ENCODE data around the gene ARL8A.
A peak's percentile ranks its signal among the peaks of the same experiment; 100 is the strongest.
"Not testable (repeated sequence)": the region's sequence is repeated elsewhere in the genome, so short reads cannot be mapped to it uniquely, and the experiment has no call there.

ARL8A gene

DNA sequence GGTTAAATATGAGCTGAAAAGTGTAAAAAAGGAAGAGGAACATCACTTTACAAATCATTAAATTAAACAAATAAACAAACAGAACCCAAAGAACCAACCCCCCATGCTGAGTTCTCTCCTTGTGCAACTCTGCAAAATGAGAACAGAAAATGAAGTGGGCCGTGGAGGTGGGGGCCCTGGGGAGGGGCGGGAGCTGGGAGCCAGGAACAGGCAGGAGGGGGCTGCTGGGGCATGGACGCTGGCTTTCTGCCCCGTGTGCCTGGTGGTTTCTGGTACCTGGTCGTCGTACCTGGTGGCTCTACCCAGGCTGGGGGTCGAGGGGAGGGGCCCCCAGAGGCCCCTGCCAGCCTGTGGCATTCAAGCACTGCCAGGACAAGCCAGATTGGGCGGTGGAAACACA is 11.0 kb downstream of the ARL8A start:
- no peak for DNase-seq

DNA sequence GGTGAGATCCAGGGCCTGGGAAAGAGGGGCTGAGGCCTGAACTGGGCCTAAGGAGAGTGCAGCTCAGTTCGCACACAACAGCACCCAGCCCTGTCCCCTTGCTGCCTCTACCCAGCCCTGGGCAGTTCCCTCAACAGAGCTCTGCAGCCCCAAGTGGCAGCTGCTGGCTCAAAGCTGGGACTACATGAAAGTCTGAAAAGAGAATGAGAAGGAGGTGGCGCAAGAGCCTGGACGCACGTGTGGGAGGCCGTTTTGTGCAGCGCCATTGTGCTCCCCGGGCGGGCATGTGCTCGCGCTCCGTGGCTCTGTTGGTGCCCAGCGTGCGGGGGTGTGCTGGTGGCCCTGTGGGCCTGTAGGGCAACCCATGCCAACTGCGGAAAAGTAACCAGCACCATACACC is 11.5 kb downstream of the ARL8A start:
- no peak for DNase-seq

DNA sequence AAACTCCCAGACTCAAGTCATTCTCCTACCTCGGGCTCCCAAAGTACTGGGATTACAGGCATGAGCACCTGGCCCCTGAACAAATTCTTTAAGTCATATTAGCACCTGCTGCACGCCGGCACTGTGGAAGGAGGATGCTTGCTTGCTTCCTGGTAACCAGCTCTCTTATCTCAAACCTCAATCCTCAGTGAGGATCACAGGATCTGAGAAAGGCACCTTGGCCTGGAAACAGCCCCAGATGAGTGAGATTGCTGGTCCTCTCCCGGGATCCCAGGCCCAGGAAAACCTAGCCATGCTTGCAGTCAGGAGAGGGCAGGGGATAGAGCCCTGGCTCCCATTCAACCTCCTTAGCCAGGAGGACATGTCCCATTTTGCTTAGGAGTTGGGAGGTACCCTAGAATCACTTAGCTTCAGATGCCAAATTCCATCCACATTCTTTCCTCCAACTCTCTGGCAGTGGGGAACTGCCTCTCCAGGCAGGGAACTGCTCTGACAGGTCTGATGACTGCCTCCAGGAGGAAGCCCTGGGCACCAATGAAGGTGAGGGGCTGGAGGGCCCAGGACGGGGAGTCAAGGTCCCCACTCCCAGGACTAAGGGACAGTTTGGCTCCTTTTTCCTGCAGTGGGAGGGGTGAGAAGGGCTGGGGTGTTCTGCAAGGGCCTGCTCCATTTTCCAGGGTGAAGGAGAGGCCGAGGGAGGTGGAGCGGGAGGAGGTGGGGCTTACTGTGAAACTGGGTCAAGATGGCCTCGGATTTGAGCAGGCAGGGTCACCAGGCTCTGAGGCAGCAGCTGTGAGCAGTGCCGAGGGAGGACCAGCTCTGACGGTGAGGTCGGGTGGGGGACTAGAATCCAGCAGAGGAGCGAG is 12.3 kb downstream of the ARL8A start:
- DNase-seq: no peak

DNA sequence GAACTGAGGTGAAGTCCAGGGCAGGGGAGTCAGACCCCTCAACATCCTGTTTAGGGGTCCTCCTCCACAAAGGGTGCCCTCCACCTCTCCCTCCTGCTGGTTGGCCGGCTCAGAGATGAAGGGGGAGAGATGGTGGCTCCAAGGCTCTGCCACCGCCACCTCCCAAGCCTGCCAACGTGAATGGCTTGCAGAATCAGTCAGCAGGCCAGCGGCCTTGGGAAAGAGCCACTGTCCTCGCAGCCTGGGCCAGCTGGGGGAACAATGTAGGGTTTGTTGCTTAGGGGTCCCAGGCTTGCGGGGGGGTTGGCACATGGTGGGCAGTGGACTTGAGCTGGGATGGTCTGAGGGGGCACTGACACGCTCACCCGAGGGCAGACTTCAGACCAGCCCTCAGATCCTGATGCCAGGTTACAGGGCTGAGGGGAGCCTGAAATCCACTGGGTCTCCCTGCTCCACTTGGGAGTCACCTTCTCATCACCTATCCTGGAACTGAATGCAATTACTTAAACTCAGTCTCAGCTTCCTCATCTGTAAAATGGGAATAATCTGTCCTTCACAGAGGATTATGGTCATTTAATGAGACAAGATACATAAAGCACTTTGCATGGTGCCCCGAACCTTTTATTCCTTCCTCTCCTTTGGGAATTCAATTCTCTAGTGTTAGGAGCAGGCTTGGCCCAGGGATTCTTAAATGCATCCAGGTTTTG is 13.6 kb downstream of the ARL8A start:
- no peak for DNase-seq

DNA sequence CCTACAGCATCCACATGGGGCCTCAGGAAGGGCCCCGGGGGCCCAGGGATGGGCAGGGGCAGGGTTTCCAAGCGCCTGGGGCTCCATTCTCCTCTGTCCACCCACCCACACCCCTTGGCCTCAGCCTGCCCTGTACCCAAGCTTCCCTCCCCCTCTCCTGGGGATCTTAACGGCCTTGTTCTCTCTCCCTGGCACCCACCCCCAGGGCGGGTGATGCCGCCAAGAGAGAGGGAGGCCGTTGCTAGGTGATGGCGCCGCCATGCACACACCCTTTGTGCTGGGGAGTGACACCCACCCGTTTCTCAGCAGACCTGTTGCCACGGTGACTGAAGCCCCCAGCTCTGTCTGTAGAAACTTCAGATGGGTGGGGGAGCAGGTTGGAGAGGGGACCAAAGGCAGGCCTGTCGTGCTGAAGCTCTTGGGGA is 14.2 kb downstream of the ARL8A start:
- no peak for DNase-seq

GRCh38 chr1:202129453-202130296 is 14.9 kb downstream of the ARL8A start:
- DNase-seq: no peak

- no peak for DNase-seq
Measured at GRCh38 chr1:202127836-202128622, 16.5 kb downstream of the ARL8A start.

DNA sequence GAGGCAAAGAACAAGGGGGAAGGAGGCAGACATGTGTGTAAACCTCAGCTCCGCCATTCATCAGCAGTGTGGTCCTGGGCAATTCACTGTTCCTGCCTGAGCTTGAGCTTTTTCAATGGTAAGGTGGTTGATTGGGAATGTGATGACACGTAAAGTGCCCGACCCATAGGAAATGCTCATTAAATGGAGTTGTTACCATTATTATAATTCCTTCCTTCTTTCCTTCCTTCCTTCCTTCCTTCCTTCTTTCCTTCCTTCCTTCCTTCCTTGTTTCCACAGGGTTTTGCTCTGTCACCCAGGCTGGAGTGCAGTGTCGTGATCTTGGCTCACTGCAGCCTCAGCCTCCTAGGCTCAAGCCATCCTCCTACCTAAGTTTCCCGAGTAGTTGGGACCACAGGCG is 17.5 kb downstream of the ARL8A start:
- DNase-seq: no peak

GRCh38 chr1:202126426-202126825 is 18.1 kb downstream of the ARL8A start:
- no peak for DNase-seq

DNA sequence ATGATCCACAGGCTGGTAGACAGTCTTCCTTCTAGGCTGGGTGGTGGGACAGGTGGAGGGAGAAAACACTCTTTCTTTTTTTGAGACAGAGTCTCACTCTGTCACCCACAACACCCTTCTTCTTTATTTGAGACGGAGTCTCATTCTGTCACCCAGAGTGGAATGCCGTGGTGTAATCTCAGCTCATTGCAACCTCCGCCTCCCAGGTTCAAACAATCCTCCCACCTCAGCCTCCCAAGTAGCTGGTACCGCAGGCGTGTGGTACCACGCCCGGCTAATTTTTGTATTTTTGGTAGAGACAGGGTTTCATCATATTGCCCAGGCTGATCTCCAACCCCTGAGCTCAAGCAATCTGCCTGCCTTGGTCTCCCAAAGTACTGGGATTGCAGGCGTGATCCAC is 18.9 kb downstream of the ARL8A start:
- no peak for DNase-seq

GRCh38 chr1:202124142-202124541 is 20.4 kb downstream of the ARL8A start:
- no peak for DNase-seq

DNA sequence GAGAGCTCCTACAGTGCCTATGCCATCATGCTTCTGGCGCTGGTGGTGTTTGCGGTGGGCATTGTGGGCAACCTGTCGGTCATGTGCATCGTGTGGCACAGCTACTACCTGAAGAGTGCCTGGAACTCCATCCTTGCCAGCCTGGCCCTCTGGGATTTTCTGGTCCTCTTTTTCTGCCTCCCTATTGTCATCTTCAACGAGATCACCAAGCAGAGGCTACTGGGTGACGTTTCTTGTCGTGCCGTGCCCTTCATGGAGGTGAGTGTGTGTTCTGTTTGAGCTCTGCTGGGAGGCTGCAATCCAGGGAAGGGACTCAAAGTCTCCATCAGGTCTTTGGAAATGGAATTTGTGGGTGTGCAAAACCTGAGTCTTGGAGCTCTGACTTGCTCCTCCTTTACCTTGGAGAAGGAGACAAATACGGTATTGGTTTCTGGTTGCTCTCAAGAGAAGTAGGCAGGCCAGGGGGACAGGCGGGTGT is 21.2 kb downstream of the ARL8A start:
- no peak for DNase-seq

DNA sequence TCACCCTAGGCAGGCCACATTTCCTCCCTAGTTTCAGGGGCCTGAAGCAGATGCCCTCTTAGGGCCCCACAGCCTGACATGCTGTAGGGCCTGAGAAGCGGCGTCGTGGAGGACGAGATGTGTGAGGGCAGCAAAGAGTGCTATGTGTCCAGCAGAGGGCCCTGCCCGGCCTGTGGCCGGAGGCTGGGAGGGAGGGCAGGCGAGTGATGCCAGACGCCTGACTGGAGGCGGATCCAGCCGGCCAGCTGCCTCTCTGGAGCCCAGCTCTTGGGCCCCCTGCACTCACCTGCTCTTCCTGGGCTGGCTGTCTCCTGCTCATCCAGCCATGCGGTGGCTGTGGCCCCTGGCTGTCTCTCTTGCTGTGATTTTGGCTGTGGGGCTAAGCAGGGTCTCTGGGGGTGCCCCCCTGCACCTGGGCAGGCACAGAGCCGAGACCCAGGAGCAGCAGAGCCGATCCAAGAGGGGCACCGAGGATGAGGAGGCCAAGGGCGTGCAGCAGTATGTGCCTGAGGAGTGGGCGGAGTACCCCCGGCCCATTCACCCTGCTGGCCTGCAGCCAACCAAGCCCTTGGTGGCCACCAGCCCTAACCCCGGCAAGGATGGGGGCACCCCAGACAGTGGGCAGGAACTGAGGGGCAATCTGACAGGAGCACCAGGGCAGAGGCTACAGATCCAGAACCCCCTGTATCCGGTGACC is 21.8 kb downstream of the ARL8A start, which contains the start of gene GPR37L1:
Gene GPR37L1 (plus strand): TSS at position 279 of the 697 bp plus-strand sequence. CDS start 47 bp downstream, at position 326.
- DNase-seq: no peak

- no peak for DNase-seq
Measured at GRCh38 chr1:202121006-202121405, 23.5 kb downstream of the ARL8A start.

DNA sequence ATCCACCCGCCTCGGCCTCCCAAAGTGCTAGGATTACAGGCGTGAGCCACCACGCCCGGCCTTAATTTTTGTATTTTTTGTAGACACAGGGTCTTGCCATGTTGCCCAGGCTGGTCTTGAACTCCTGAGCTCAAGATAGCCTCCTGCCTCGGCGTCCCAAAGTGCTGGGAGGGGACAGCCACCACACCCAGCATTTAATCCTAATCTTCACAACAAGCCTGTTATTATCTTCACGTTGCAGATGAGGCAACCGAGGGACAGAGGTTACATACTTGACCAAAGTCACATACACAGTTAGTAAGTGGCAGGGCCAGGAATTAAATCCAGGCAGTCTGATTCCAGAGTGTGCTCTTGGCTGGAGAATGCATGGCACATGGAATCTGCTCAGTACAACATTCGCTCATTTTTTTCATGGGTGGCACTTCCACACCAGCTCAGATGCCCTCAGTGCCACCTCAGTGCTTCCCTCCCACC is 26.6 kb downstream of the ARL8A start:
- no peak for DNase-seq

DNA sequence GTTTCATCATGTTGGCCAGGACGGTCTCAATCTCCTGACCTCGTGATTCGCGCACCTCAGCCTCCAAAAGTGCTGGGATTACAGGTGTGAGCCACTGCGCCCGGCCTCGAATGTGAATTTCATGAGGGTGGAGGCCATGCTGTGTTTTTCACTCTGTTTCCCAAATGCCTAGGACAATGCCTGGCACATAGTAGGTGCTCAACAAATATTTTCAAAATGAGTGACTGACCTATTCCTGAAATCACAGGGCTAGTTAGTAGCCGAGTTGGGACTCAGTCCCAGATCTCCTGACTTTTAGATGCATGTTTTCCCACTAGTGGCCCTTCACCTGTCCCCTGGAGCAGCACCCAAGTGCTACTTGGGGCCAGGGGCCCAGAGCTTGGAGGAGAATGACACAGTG is 28.2 kb downstream of the ARL8A start:
- DNase-seq: no peak

DNA sequence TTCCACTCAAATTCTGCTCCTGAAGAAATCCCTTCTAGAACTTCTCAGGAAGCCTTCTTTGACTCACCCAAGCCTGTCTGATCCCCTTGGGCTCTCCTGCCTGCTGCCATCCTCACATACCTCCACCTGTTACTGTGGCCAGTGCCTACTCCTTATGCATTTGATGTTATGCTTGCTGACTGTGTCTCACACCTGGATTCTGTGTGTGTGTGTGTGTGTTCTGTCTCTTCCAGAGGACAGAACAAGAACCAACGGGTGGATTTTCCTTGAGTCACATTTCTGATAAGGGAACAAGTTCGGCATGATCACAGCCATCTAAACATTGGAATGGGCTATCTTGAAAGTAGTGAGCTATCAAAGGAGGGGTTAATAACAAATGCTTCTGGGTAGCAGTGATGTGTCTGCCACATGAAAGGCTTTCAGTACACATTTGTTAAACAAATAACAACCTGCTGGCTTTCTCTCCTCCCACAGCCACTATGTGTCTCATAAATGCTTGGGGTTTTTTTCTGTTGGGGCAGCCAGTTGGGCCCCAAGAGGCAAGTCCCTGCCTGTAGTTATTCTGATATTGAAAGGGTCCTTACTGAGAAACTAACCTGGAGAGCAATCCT is 30.7 kb downstream of the ARL8A start:
- DNase-seq: no peak

DNA sequence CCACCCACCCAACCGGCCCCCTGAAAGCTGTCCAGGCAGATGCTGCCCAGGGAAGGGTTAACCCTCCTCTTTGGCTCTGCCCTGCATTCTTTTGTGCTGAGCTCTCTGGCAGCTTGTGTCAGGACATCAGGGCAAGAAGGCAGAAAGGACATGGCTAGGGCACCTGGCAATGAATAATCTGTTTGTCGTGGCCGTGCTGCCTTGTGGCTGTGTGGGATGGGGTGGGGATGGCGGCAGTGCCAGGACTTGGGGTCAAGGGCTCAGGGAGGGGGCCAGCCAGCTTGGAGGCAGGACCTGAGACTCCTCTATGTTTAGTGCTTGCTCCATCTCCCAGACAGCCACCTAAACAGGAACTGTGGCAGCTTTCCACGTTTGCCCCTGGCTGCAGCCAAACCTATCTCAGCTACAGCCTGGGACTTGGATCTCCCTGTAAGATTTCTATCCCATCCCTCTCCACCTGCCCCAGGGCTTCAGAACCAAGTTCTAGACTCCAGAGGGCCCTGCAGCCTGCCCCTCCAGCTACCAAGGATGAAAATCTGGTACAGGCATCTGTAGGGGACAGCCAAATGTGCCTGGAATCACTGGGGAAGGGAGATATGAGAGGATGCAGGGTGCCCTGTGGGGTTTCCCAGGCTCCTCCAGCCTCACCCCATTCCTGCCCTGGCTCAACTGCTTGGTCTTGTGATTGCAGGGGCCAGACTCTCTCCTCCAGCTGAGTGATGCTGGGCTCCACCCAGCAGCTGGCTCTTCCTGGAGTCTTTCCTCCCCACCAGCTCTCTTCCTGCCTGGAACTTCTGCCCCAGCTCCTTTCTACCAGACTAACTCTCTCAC is 31.5 kb downstream of the ARL8A start:
- peak in 1 of 2 experiments; percentile 36 for DNase-seq

- DNase-seq: not testable (repeated sequence)
Measured at GRCh38 chr1:202111589-202111988, 32.9 kb downstream of the ARL8A start.

DNA sequence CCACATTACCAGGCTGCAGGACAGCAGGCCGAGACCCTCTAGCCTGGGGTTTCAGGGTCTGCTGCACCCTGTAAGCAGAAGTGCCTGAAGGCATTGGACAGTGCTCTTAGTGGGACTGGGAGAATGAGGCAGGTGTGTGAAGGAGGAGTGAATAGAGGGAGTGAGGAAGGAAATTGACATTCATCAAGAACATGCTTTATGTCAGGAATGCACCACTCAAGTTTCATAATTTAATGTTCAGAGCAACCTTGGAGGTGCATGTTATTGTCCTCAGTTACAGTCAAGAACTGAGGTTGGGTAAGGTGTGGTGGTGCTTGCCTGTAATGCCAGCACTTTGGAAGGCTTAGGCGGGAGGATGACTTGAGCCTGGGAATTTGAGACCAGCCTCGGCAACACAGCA is 33.6 kb downstream of the ARL8A start:
- no peak for DNase-seq

All from NCI-H446 (cell line).